HG03139 (cell line): Measurements from ENCODE around the gene SLC5A3.

ENCODE experiments used
- ATAC-seq: cut with Tn5 transposase; IDR thresholded peaks from one replicate; pipeline ENCODE4 v1.9.1; 2021; ENCODE audit not compliant: unreplicated experiment

SLC5A3 gene

DNA sequence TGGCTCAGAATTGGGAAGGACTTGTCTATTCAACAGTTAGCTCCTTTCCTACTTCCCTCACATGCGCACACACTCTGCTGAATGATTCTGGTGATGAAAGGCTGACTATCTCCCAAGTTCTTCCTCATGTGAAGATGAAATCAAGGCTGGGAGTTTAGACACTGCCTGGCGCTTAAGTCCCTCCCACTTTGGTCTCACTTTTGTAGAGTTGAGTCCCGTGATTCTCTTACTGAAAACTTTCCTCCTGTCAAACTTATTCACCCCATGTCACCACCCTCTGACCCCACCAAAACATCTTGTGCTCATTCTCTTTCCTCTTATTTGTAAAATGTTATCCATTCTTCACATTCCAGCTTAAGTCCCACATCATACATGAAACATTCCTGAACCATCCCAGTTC, 8.4 kb upstream of the SLC5A3 start:
- ATAC-seq, result no peak

DNA sequence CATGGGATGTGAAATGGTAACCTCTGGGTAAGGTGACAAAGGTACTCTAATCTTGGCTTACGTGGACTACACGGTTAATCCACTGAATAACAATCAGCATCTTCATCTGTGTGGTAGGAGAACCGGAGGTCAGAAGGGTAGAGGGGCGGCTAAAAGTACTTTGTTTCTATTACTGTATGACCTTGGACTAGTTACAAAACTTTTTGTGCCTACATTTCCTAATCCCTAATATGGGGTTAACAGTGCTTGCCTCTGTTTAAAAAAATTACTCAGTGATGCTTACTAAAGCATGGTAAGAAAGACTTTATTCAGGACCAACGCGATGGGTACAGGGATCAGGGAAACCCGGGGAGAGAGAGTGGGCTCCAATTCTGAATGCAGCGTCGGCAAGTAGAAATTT, 1.7 kb upstream of the SLC5A3 start:
- no peak for ATAC-seq

- no peak for ATAC-seq
These were observed 990 bp upstream of the SLC5A3 start for GRCh38 chr21:34072145-34073031.

DNA sequence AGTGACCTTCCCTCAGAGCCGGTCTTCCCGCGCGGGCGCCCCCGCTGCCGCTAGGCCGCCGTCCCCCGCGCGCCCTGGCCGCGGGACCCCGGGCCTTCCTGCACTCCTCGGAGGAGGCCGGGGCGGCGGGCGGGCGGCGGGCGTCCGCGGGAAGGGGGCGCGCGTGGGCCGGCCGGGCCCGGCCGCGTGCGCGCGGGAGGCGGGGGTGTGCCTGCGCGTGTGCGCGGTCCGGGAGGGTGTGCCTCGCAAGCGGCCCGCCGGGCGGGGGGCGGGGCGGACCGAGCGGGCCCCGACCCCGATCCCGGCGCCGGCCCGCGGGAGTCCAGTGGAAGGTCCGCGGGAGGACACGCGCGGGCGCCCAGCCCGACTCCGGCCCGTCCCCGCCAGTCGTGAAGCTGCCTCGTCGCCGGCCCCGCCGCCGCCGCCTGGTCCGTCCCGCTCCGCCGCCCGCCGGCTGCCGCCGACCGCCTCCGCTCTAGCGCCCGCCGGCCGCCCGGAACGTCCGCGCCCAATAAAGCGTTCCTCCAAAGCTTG, 438 bp downstream of the SLC5A3 start:
- peak; percentile 35 for ATAC-seq

- no peak for ATAC-seq
These were observed 1.1 kb downstream of the SLC5A3 start for GRCh38 chr21:34074283-34075090.

DNA sequence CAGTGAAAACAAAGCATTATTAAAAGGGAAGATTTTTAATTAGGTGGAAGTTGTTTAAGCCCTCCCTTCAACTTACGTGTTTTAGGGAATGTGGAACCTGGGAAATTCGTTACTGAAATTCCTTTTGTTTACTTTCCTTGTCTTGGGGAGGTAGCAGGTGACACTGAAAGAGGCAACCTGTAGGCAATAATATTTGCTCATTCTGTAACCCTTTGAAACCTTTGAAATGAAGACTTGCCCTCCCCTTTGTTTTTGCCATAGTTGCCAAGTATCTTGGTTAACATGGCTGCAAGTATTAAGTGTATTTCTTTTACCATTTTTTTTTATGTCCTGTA, 1.7 kb downstream of the SLC5A3 start:
- no peak for ATAC-seq

- ATAC-seq, result no peak
These were observed 2.6 kb downstream of the SLC5A3 start for GRCh38 chr21:34075760-34076660.

DNA sequence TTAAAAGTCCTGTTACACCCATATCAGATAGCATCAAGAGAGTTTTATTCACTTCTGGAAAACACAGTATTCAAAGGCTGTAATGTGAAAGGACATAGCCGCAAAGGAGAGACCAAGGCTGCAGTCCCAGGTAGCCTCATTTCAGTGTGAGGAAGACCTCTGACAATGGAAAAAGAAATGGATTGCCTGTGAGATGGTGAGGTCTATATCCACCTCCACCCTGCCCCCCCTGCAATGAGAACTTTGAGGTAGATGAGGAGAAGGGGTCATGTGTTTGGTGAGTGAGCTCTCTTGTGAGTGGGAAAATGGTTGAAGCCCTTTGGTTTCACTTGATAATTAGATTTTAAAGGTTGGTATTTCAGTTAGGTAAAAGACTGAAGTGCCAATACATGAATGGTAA, 3.5 kb downstream of the SLC5A3 start:
- no peak for ATAC-seq

DNA sequence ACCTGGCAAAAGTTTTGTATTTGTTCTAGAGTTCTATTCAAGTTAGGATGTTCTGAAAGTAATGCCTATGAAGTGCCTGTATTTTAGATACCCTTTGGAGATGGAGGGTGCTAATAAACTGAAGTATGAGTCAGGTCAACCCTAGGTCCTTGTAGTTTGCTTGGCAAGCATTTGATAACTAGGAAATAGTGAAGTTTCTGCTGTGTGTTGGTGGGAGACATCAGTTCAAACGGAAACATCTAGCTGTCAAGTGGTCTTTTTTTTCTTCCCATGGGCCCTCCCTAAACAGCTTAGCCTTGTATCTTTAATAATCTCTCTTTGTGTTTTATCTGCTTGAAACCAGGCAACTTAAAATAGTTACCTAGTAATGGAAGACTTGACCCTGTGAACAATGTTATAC, 4.5 kb downstream of the SLC5A3 start:
- ATAC-seq, result no peak

DNA sequence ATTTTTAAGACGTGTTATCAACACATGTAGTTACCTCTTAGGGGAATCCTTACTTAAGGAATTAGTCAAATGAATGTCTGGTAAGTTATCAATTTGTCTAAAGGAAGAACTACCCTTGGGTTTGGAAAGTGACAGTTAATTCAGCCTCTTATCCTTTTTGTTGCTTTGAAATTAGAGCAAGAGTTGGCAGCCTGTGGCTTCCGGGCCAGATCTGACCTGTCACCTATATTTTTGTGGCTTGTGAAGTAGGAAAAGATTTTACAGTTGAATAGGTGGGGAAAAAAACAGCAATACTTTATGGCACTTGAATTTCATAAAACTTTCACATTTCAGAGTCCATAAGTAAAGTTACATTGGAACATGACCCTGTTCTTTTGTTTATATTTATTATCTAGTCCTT, 5.5 kb downstream of the SLC5A3 start:
- ATAC-seq, result no peak

DNA sequence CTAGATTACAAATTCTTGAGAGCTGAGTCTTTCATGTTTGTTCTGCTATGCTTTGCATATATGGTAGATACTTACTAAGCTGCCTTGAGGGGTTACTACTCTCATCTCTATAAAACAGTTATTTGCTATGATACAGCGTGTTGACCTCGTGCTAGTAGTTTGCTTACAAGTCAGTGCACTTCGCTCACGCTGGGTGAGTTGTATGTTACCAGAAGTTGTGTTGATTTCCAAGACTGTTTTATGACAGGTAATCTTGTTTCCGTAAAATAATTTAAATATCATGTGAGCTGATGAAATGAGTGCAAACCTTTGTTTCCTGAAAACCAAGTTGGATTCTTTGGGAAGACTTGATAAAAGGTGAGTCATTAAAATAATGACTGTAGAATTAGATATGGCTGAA, 7.3 kb downstream of the SLC5A3 start:
- ATAC-seq, result no peak

GRCh38 chr21:34082769-34083168, 9.4 kb downstream of the SLC5A3 start:
- no peak for ATAC-seq

GRCh38 chr21:34083357-34083756, 10.0 kb downstream of the SLC5A3 start:
- ATAC-seq, result no peak

- no peak for ATAC-seq
These were observed 11.8 kb downstream of the SLC5A3 start for GRCh38 chr21:34085129-34085528.

GRCh38 chr21:34086887-34087306, 13.5 kb downstream of the SLC5A3 start:
- ATAC-seq, result no peak

GRCh38 chr21:34088752-34089151, 15.4 kb downstream of the SLC5A3 start:
- ATAC-seq, result no peak

DNA sequence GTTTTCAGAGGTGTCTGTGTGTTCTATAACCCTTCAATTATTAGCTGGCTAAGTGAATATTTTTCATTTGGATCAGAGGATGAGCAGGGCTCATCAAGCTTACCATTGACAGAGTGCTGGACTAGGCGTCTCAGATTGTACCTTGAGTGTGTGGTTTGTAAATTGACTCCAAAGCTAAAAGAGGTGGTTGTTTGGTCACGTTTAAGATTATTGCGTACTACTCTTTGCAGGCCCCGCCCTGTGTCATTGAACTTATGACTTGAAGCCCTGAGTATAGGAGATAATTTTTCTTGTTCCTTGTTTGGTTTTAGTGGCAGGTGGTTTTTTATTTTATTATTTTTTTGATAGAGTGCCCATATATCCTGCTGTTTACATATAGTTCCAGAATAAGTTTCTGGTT, 17.7 kb downstream of the SLC5A3 start:
- no peak for ATAC-seq

GRCh38 chr21:34091607-34092006, 18.2 kb downstream of the SLC5A3 start:
- no peak for ATAC-seq

- ATAC-seq, result no peak
These were observed 19.0 kb downstream of the SLC5A3 start for GRCh38 chr21:34092262-34092921.

GRCh38 chr21:34093083-34093482, 19.7 kb downstream of the SLC5A3 start:
- ATAC-seq, result no peak
